ENCODE measurements around the gene PAGR1. TPM values are rescaled to one million over a fixed set of nuclear protein-coding genes. Genes with fewer than 3 reads are reported as not detected.

PAGR1 gene
- total and polyA plus RNA-seq, 2 of the 13 experiments (the other 11 are each of a cell fraction or from before 2014, with no cell fraction given): 9.8 to 66.4 TPM

DNA sequence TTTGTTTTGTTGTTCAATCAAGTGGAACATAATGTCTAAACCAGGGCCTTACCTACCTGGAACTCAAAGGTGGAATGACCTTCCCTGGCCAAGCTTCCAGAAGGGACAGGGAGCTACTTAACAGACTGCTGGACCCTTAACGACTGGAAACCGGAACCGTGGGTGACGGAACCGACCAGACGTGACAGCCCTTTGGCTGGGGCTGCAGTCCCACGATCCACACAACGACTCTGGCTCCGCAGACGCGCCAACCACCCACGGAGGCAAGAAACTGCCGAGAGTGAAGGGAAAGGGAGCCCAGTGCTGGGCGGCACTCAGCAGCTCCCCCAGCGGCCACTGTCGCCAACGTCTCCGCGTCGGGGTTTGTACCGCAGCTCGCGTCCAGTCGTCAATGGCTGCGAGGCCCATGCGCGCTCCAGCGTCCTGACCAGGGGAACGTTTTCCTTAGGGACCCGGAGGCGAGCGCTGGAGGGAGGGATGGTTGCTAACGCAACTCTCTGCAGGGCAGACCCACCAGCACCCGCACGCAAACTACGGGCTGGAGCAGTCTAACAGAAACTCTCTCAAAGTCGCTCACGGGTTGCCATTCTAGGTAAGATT, 31.0 kb upstream of the PAGR1 start (continued):
- TF ChIP-seq, protein P1, sequence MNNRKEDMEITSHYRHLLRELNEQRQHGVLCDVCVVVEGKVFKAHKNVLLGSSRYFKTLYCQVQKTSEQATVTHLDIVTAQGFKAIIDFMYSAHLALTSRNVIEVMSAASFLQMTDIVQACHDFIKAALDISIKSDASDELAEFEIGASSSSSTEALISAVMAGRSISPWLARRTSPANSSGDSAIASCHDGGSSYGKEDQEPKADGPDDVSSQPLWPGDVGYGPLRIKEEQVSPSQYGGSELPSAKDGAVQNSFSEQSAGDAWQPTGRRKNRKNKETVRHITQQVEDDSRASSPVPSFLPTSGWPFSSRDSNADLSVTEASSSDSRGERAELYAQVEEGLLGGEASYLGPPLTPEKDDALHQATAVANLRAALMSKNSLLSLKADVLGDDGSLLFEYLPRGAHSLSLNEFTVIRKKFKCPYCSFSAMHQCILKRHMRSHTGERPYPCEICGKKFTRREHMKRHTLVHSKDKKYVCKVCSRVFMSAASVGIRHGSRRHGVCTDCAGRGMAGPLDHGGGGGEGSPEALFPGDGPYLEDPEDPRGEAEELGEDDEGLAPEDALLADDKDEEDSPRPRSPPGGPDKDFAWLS (CRISPR knock-in tag; IDR thresholded peaks at IDR 0.05; ENCODE audit: borderline replicate concordance): no peak
- TF ChIP-seq POLR2AphosphoS2 (IDR thresholded peaks at IDR 0.05; ENCODE audit: low read depth, low read length) (no peak), ZNF562 (CRISPR knock-in tag; IDR thresholded peaks at IDR 0.05; ENCODE audit: borderline replicate concordance) (no peak), NKX3-1 (CRISPR knock-in tag; IDR thresholded peaks at IDR 0.05) (no peak), ZNF335 (CRISPR knock-in tag; IDR thresholded peaks at IDR 0.05) (no peak), CC2D1A (CRISPR knock-in tag; IDR thresholded peaks at IDR 0.05) (no peak), ZNF720 (CRISPR knock-in tag; IDR thresholded peaks at IDR 0.05) (no peak), GATAD1 (CRISPR knock-in tag; IDR thresholded peaks at IDR 0.05) (peak; percentile 47), TGIF2 (CRISPR knock-in tag; IDR thresholded peaks at IDR 0.05) (no peak), HNRNPH1 (optimal IDR thresholded peaks at IDR 0.05; ENCODE audit: low read depth, low read length) (no peak), ZNF234 (CRISPR knock-in tag; conservative IDR thresholded peaks at IDR 0.05) (no peak), ZNF7 (CRISPR knock-in tag; IDR thresholded peaks at IDR 0.05) (no peak), ZBTB8A (CRISPR knock-in tag; IDR thresholded peaks at IDR 0.05; ENCODE audit: borderline replicate concordance, low read depth) (no peak), NPAS2 (CRISPR knock-in tag; IDR thresholded peaks at IDR 0.05; ENCODE audit: borderline replicate concordance) (no peak), ZNF205 (CRISPR knock-in tag; IDR thresholded peaks at IDR 0.05) (no peak)
- TF ChIP-seq, protein P2, sequence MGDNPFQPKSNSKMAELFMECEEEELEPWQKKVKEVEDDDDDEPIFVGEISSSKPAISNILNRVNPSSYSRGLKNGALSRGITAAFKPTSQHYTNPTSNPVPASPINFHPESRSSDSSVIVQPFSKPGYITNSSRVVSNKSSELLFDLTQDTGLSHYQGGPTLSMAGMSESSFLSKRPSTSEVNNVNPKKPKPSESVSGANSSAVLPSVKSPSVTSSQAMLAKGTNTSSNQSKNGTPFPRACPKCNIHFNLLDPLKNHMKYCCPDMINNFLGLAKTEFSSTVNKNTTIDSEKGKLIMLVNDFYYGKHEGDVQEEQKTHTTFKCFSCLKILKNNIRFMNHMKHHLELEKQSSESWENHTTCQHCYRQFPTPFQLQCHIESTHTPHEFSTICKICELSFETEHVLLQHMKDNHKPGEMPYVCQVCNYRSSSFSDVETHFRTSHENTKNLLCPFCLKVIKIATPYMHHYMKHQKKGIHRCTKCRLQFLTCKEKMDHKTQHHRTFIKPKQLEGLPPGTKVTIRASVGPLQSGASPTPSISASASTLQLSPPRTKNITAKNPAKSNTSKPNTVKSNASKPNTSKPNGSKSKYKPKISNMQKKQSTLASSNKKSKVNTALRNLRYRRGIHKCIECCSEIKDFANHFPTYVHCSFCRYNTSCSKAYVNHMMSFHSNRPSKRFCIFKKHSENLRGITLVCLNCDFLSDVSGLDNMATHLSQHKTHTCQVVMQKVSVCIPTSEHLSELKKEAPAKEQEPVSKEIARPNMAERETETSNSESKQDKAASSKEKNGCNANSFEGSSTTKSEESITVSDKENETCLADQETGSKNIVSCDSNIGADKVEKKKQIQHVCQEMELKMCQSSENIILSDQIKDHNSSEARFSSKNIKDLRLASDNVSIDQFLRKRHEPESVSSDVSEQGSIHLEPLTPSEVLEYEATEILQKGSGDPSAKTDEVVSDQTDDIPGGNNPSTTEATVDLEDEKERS (CRISPR knock-in tag; IDR thresholded peaks at IDR 0.05): peak; percentile 60; the same call in 1 of the 2 replicates
- TF ChIP-seq, protein P3, sequence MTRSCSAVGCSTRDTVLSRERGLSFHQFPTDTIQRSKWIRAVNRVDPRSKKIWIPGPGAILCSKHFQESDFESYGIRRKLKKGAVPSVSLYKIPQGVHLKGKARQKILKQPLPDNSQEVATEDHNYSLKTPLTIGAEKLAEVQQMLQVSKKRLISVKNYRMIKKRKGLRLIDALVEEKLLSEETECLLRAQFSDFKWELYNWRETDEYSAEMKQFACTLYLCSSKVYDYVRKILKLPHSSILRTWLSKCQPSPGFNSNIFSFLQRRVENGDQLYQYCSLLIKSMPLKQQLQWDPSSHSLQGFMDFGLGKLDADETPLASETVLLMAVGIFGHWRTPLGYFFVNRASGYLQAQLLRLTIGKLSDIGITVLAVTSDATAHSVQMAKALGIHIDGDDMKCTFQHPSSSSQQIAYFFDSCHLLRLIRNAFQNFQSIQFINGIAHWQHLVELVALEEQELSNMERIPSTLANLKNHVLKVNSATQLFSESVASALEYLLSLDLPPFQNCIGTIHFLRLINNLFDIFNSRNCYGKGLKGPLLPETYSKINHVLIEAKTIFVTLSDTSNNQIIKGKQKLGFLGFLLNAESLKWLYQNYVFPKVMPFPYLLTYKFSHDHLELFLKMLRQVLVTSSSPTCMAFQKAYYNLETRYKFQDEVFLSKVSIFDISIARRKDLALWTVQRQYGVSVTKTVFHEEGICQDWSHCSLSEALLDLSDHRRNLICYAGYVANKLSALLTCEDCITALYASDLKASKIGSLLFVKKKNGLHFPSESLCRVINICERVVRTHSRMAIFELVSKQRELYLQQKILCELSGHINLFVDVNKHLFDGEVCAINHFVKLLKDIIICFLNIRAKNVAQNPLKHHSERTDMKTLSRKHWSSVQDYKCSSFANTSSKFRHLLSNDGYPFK (CRISPR knock-in tag; IDR thresholded peaks at IDR 0.05; ENCODE audit: borderline replicate concordance): no peak
- TF ChIP-seq, protein P4, sequence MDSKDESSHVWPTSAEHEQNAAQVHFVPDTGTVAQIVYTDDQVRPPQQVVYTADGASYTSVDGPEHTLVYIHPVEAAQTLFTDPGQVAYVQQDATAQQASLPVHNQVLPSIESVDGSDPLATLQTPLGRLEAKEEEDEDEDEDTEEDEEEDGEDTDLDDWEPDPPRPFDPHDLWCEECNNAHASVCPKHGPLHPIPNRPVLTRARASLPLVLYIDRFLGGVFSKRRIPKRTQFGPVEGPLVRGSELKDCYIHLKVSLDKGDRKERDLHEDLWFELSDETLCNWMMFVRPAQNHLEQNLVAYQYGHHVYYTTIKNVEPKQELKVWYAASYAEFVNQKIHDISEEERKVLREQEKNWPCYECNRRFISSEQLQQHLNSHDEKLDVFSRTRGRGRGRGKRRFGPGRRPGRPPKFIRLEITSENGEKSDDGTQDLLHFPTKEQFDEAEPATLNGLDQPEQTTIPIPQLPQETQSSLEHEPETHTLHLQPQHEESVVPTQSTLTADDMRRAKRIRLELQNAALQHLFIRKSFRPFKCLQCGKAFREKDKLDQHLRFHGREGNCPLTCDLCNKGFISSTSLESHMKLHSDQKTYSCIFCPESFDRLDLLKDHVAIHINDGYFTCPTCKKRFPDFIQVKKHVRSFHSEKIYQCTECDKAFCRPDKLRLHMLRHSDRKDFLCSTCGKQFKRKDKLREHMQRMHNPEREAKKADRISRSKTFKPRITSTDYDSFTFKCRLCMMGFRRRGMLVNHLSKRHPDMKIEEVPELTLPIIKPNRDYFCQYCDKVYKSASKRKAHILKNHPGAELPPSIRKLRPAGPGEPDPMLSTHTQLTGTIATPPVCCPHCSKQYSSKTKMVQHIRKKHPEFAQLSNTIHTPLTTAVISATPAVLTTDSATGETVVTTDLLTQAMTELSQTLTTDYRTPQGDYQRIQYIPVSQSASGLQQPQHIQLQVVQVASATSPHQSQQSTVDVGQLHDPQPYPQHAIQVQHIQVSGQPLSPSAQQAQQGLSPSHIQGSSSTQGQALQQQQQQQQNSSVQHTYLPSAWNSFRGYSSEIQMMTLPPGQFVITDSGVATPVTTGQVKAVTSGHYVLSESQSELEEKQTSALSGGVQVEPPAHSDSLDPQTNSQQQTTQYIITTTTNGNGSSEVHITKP (CRISPR knock-in tag; IDR thresholded peaks at IDR 0.05; ENCODE audit: low read depth): 0 out of 2 replicates have a peak, but pooled peaks have one; percentile 43

All from HepG2 (cell line).